ENCODE measurements around the gene STPG2.

Gene STPG2

GRCh38 chr4:98143001-98143899 lies at the start of gene STPG2:
STPG2 (minus strand) TSS chr4:98143476.
- peak; percentile 82 for DNase-seq

- DNase-seq, result no peak
Measured at GRCh38 chr4:98185279-98185678, 42.0 kb upstream of the STPG2 start.

- no peak for DNase-seq
Measured at GRCh38 chr4:98181809-98182208, 38.5 kb upstream of the STPG2 start.

GRCh38 chr4:98179951-98180350 lies 36.7 kb upstream of the STPG2 start:
- DNase-seq, result no peak

- no peak for DNase-seq
Measured at GRCh38 chr4:98176531-98176930, 33.3 kb upstream of the STPG2 start.

GRCh38 chr4:98170035-98170434 lies 26.8 kb upstream of the STPG2 start:
- no peak for DNase-seq

GRCh38 chr4:98166731-98167041 lies 23.4 kb upstream of the STPG2 start:
- no peak for DNase-seq

GRCh38 chr4:98166025-98166730 lies 22.9 kb upstream of the STPG2 start:
- DNase-seq, result no peak

- DNase-seq, result no peak
Measured at GRCh38 chr4:98162696-98163095, 19.4 kb upstream of the STPG2 start.

- no peak for DNase-seq
Measured at GRCh38 chr4:98151145-98151924, 8.1 kb upstream of the STPG2 start.

- DNase-seq, result no peak
Measured at GRCh38 chr4:98150092-98150761, 7.0 kb upstream of the STPG2 start.

GRCh38 chr4:98148856-98149255 lies 5.6 kb upstream of the STPG2 start:
- peak; percentile 51 for DNase-seq

- no peak for DNase-seq
Measured at GRCh38 chr4:98126141-98126540, 17.1 kb downstream of the STPG2 start.

GRCh38 chr4:98125585-98125984 lies 17.7 kb downstream of the STPG2 start:
- DNase-seq, result no peak

GRCh38 chr4:98117363-98117762 lies 25.9 kb downstream of the STPG2 start:
- DNase-seq, result no peak

- peak; percentile 1 for DNase-seq
Measured at GRCh38 chr4:98113012-98113411, 30.3 kb downstream of the STPG2 start.

GRCh38 chr4:98110929-98111328 lies 32.3 kb downstream of the STPG2 start:
- DNase-seq, result no peak

- no peak for DNase-seq
Measured at GRCh38 chr4:98110214-98110613, 33.1 kb downstream of the STPG2 start.

- no peak for DNase-seq
Measured at GRCh38 chr4:98102660-98103059, 40.6 kb downstream of the STPG2 start.

- DNase-seq, result no peak
Measured at GRCh38 chr4:98101988-98102387, 41.3 kb downstream of the STPG2 start.

- no peak for DNase-seq
Measured at GRCh38 chr4:98098764-98099163, 44.5 kb downstream of the STPG2 start.

- no peak for DNase-seq
Measured at GRCh38 chr4:98094118-98094517, 49.2 kb downstream of the STPG2 start.

GRCh38 chr4:98093662-98094061 lies 49.6 kb downstream of the STPG2 start:
- no peak for DNase-seq
